Loucy (cell line): Measurements from ENCODE around the gene BABAM2.

ENCODE experiments used
- H2AFZ ChIP-seq: fragments of 200-600 bp; sonication (generic); 2 replicates; pipeline ENCODE4 v1.6.0; 2016; ENCODE audit warnings: antibody characterized with exemption, mild to moderate bottlenecking, low read length, moderate library complexity
- H3F3A ChIP-seq: fragments of 200-600 bp; 2 replicates; pipeline ENCODE4 v1.6.0; 2016; ENCODE audit warnings: antibody characterized with exemption, low read depth, mild to moderate bottlenecking
- H3K27me3 ChIP-seq: fragments of 200-600 bp; sonication (generic); 2 replicates; pipeline ENCODE4 v1.6.1; 2014; ENCODE audit warnings: low read length, mild to moderate bottlenecking; ENCODE audit not compliant: insufficient read depth, poor library complexity, severe bottlenecking
- H3K36me3 ChIP-seq: fragments of 200-600 bp; sonication (generic); 2 replicates; pipeline ENCODE4 v1.6.1; 2016; ENCODE audit warnings: low read length; ENCODE audit not compliant: insufficient read depth
- H3K4me1 ChIP-seq: fragments of 200-600 bp; sonication (generic); 2 replicates; pipeline ENCODE4 v1.5.1; 2014; ENCODE audit warnings: low read length, mild to moderate bottlenecking; ENCODE audit not compliant: insufficient read depth, poor library complexity, severe bottlenecking
- H3K4me2 ChIP-seq: fragments of 200-600 bp; sonication (generic); 2 replicates; pipeline ENCODE4 v1.6.0; 2014; ENCODE audit warnings: antibody characterized with exemption, low read length, low read depth, mild to moderate bottlenecking; ENCODE audit not compliant: poor library complexity, severe bottlenecking
- H3K4me3 ChIP-seq: fragments of 200-600 bp; sonication (generic); 2 replicates; pipeline ENCODE4 v1.5.1; 2014; ENCODE audit warnings: low read length, mild to moderate bottlenecking, mixed read lengths; ENCODE audit not compliant: poor library complexity, severe bottlenecking
- H3K79me2 ChIP-seq: fragments of 200-600 bp; sonication (generic); 2 replicates; pipeline ENCODE4 v1.6.1; 2014; ENCODE audit warnings: low read length; ENCODE audit not compliant: insufficient read depth
- H3K9ac ChIP-seq: fragments of 200-600 bp; sonication (generic); 2 replicates; pipeline ENCODE4 v1.6.0; 2014; ENCODE audit warnings: mild to moderate bottlenecking, low read depth, low read length, moderate library complexity; ENCODE audit not compliant: poor library complexity, severe bottlenecking
- H3K9me2 ChIP-seq: fragments of 200-600 bp; sonication (generic); replicated peaks from 2 replicates; pipeline ENCODE4 v1.6.1; 2016; ENCODE audit warnings: low read depth, low read length, mixed read lengths
- H3K9me3 ChIP-seq: fragments of 200-600 bp; sonication (generic); 2 replicates; pipeline ENCODE4 v1.6.1; 2014; ENCODE audit warnings: mild to moderate bottlenecking, antibody characterized with exemption, low read length, low read depth; ENCODE audit not compliant: insufficient read depth
- H4K20me1 ChIP-seq: fragments of 200-600 bp; sonication (generic); 2 replicates; pipeline ENCODE4 v1.6.0; 2014; ENCODE audit warnings: antibody characterized with exemption, low read length, mild to moderate bottlenecking; ENCODE audit not compliant: insufficient read depth, poor library complexity, severe bottlenecking
- CTCF ChIP-seq: fragments of 200-600 bp; sonication (generic); conservative IDR thresholded peaks from 2 replicates; pipeline ENCODE4 v1.5.1; 2014; ENCODE audit warnings: mild to moderate bottlenecking, antibody characterized with exemption, low read length
- EZH2phosphoT487 ChIP-seq: fragments of 200-600 bp; IDR thresholded peaks from 2 replicates; pipeline ENCODE4 v1.6.1; 2018; ENCODE audit warnings: antibody characterized with exemption, mild to moderate bottlenecking, moderate library complexity, borderline replicate concordance

Gene BABAM2

GRCh38 chr2:28310107-28310506 is 419.6 kb downstream of the BABAM2 start:
- H3K4me3 ChIP-seq: no peak overlapping the region
- H2AFZ ChIP-seq: no peak overlapping the region
- H3F3A ChIP-seq: no peaks in the 10 kb centered on the region
- H3K4me2 ChIP-seq: no peak overlapping the region
- H3K27me3 ChIP-seq: no peaks in the 10 kb centered on the region
- H3K9me3 ChIP-seq: peaks cover 4% of the 10 kb centered on the region; the same call in 1 of the 2 replicates
- no peak for TF ChIP-seq EZH2phosphoT487
- no peak overlapping the region for H3K9ac ChIP-seq
- no peaks in the 10 kb centered on the region for H3K9me2 ChIP-seq
- no peaks in the 10 kb centered on the region for H3K4me1 ChIP-seq
- peaks cover 3% of the 10 kb centered on the region; the same call in 1 of the 2 replicates for H3K36me3 ChIP-seq
- H3K79me2 ChIP-seq: no peaks in the 10 kb centered on the region
- no peaks in the 10 kb centered on the region for H4K20me1 ChIP-seq

GRCh38 chr2:28311660-28312249 is 421.2 kb downstream of the BABAM2 start:
- Histone ChIP-seq H3K27me3 (no peaks in the 10 kb centered on the region), H4K20me1 (no peaks in the 10 kb centered on the region), H3K9me2 (no peaks in the 10 kb centered on the region), H3K4me3 (no peak overlapping the region), H3K4me2 (no peak overlapping the region), H3K9me3 (no peaks in the 10 kb centered on the region), H3K79me2 (no peaks in the 10 kb centered on the region), H3K9ac (no peak overlapping the region), H3K36me3 (no peaks in the 10 kb centered on the region), H2AFZ (no peak overlapping the region), H3F3A (no peaks in the 10 kb centered on the region), H3K4me1 (no peaks in the 10 kb centered on the region)
- TF ChIP-seq EZH2phosphoT487 (no peak), CTCF (no peak)

- Histone ChIP-seq H3K27me3 (no peaks in the 10 kb centered on the region), H4K20me1 (no peaks in the 10 kb centered on the region), H3K9me2 (no peaks in the 10 kb centered on the region), H3K79me2 (no peaks in the 10 kb centered on the region), H3K9ac (no peak overlapping the region), H2AFZ (no peak overlapping the region), H3F3A (no peaks in the 10 kb centered on the region), H3K36me3 (no peaks in the 10 kb centered on the region), H3K4me3 (no peak overlapping the region), H3K4me1 (no peaks in the 10 kb centered on the region), H3K9me3 (no peaks in the 10 kb centered on the region), H3K4me2 (no peak overlapping the region)
- TF ChIP-seq EZH2phosphoT487 (no peak), CTCF (no peak)
Observed at GRCh38 chr2:28312307-28313219, 422.0 kb downstream of the BABAM2 start.
